Upper lobe of left lung (tissue), 4 donors: ENCODE data around the gene AKAP8L.

Source experiments
- CTCF ChIP-seq, 6 experiments: fragments of 450-650 bp in 4 of 6; fragments of 200-600 bp in 2 of 6; sonication (generic) in 2 of 6; IDR thresholded peaks; one replicate each; pipeline ENCODE4 v1.5.1; 2016 to 2019; ENCODE audit warnings: antibody characterized with exemption in 6 of 6
- EP300 ChIP-seq, 4 donors: sonication (generic); formaldehyde crosslinking; IDR thresholded peaks; one replicate each; pipeline ENCODE4 v1.5.1; 2017; ENCODE audit warnings: antibody characterized with exemption in 4 of 4, control low read depth in 2 of 4
- POLR2A ChIP-seq, 4 donors: fragments of 450-650 bp; IDR thresholded peaks; one replicate each; pipeline ENCODE4 v1.5.1; 2016 to 2017; ENCODE audit warnings: antibody characterized with exemption in 4 of 4, mild to moderate bottlenecking in 2 of 4
- POLR2AphosphoS5 ChIP-seq, 2 donors: sonication (generic); formaldehyde crosslinking; IDR thresholded peaks; one replicate each; pipeline ENCODE4 v1.5.1; 2017; ENCODE audit warnings: antibody characterized with exemption in 2 of 2

DNA sequence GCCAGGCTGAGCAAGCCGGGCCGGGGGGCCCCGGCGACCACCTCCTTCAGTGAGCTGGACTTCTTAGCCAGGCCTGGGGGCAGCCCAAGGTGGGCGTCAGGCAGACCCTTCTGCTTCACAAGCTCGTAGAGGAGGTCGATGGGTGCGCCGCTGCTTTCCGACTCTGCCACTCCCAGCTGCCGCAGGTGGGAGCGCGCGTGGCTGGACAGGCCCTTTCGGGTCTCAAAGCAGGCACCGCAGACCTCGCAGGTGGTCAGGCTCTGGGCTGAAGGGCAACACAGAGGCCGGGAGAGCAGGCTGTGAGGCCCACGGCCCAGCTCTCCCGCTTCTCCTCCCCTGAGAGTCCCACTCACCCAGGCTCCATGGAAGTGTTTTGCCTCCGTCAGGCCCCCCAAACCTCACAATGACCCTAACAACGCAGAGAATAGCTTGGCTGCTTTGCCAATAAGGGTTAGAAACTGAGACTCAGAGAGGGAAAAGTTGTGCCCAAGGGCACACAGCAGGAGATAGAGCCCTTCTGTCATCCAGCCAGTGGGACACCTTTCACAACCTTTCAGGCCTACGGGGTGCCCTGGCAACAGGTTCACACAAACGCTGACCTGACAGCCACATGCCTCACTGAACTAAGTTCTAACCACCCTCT, 11.2 kb upstream of the AKAP8L start:
- no peak for TF ChIP-seq CTCF (IDR thresholded peaks at IDR 0.05)
- TF ChIP-seq EP300 (IDR thresholded peaks at IDR 0.05) = no peak
- TF ChIP-seq POLR2A (IDR thresholded peaks at IDR 0.05) = no peak
- no peak for TF ChIP-seq POLR2AphosphoS5 (IDR thresholded peaks at IDR 0.05)
